HepG2 (cell line): ENCODE measurements around the gene SERINC1. TPM values are rescaled to one million over a fixed set of nuclear protein-coding genes. Genes with fewer than 3 reads are reported as not detected.

Experiments
- ATAC-seq: fragments of 200-7000 bp; cut with Tn5 transposase; 3 replicates; pipeline ENCODE4 v1.9.1; 2020; ENCODE audit warnings: mild to moderate bottlenecking, moderate library complexity
- BruUV-seq: library from RNA; stranded (reverse); fragments of 400-500 nt; replicated peaks from 2 replicates; lab custom pipeline; 2021; lab: Mats Ljungman, UMichigan
- CTCF ChIA-PET: fragments of 300-600 bp; formaldehyde crosslinking; extraction: SDS; loops from one replicate; lab custom pipeline; 2021; ENCODE audit warnings: low total read pairs, inconsistent platforms, low intra/inter-chr PET ratio; lab: Yijun Ruan, JAX
- POLR2A ChIA-PET: fragments of 350-600 bp; sonication (Branson Sonifier 250); formaldehyde crosslinking; loops from one replicate; lab custom pipeline; 2020; ENCODE audit warnings: antibody characterized with exemption, inconsistent platforms; lab: Yijun Ruan, JAX
- DNase-seq: peaks from one replicate; pipeline ENCODE4 v3.0.0-alpha.2; 2015; ENCODE audit warnings: low spot score
- FAIRE-seq: peaks from 3 replicates; lab custom pipeline; 2011; peaks lifted over from hg19 to GRCh38; lab: Jason Lieb, UNC
- H2AFZ ChIP-seq: one replicate; pipeline ENCODE4 v1.6.1; 2011; ENCODE audit warnings: low read length, inconsistent platforms
- H3K27ac ChIP-seq: fragments of 300-600 bp; 3 replicates; pipeline ENCODE4 v1.8.0; 2011; ENCODE audit warnings: mixed run types, mild to moderate bottlenecking, mixed read lengths, low read length, inconsistent platforms; ENCODE audit not compliant: insufficient read depth; ENCODE audit errors: extremely low read length
- H3K27me3 ChIP-seq, 2 experiments: fragments of 200-600 bp in 1 of 2; 2 replicates in 1 of 2; 3 replicates in 1 of 2; pipeline versions ENCODE4 v1.6.0 to v1.8.0; 2011; ENCODE audit warnings: low read length in 2 of 2, mild to moderate bottlenecking in 2 of 2, moderate library complexity in 2 of 2, inconsistent platforms in 1 of 2; ENCODE audit not compliant: insufficient read depth in 2 of 2, control insufficient read depth in 1 of 2
- H3K36me3 ChIP-seq, 2 experiments: fragments of 200-600 bp in 1 of 2; replicated peaks in 1 of 2; 2 replicates in 1 of 2; 3 replicates in 1 of 2; pipeline versions ENCODE4 v1.5.1 to v1.8.0; 2011; ENCODE audit warnings: low read length in 2 of 2, inconsistent platforms in 1 of 2; ENCODE audit not compliant: insufficient read depth in 2 of 2, control insufficient read depth in 1 of 2
- H3K4me1 ChIP-seq: 2 replicates; pipeline ENCODE4 v1.5.1; 2012; ENCODE audit warnings: low read length, inconsistent platforms; ENCODE audit not compliant: insufficient read depth
- H3K4me2 ChIP-seq: 2 replicates; pipeline ENCODE4 v1.6.0; 2011; ENCODE audit warnings: low read depth, low read length, inconsistent platforms
- H3K4me3 ChIP-seq, 3 experiments: fragments of 200-600 bp in 1 of 3; sonication (generic), shearing (Covaris generic) in 1 of 3; replicated peaks in 1 of 3; 2 replicates each; pipeline ENCODE4 v1.5.1; 2011 to 2016; ENCODE audit warnings: low read length in 3 of 3, inconsistent platforms in 2 of 3, low read depth in 2 of 3, mild to moderate bottlenecking in 2 of 3, control low read depth in 1 of 3, mixed read lengths in 1 of 3; ENCODE audit not compliant: insufficient read depth in 1 of 3
- H3K79me2 ChIP-seq: one replicate; pipeline ENCODE4 v1.6.1; 2011; ENCODE audit warnings: low read length, inconsistent platforms; ENCODE audit not compliant: insufficient read depth
- H3K9ac ChIP-seq: 2 replicates; pipeline ENCODE4 v1.6.0; 2011; ENCODE audit warnings: mild to moderate bottlenecking, low read depth, low read length, inconsistent platforms; ENCODE audit not compliant: insufficient read depth
- H3K9me3 ChIP-seq: 2 replicates; pipeline ENCODE4 v1.5.1; 2012; ENCODE audit warnings: mild to moderate bottlenecking, low read length
- H4K20me1 ChIP-seq: 2 replicates; pipeline ENCODE4 v1.6.0; 2011; ENCODE audit warnings: inconsistent platforms, mild to moderate bottlenecking, low read length, moderate library complexity; ENCODE audit not compliant: insufficient read depth
- ASH2L ChIP-seq: fragments of 300-600, 200-600 bp; sonication (generic); IDR thresholded peaks from 2 replicates; pipeline ENCODE4 v1.7.0; 2017; ENCODE audit warnings: low read depth, mild to moderate bottlenecking, moderate library complexity, mixed read lengths, low read length; ENCODE audit not compliant: insufficient read length
- BATF2 ChIP-seq: sonication (generic); formaldehyde crosslinking; IDR thresholded peaks from 2 replicates; pipeline ENCODE4 v1.8.0; 2022; ENCODE audit warnings: mild to moderate bottlenecking, missing genetic modification reagents, moderate library complexity
- DMAP1 ChIP-seq: IDR thresholded peaks from 2 replicates; pipeline ENCODE4 v1.6.1; 2016
- FLYWCH1 ChIP-seq: sonication (generic); formaldehyde crosslinking; IDR thresholded peaks from 2 replicates; pipeline ENCODE4 v1.8.1; 2023; ENCODE audit warnings: mild to moderate bottlenecking, missing genetic modification reagents
- KMT2A ChIP-seq: sonication (generic); formaldehyde crosslinking; IDR thresholded peaks from 2 replicates; pipeline ENCODE4 v1.4.0; 2020; ENCODE audit warnings: missing genetic modification reagents
- MED1 ChIP-seq: sonication (generic); formaldehyde crosslinking; IDR thresholded peaks from 2 replicates; pipeline ENCODE4 v1.4.0; 2020; ENCODE audit warnings: missing genetic modification reagents
- PAX8 ChIP-seq: sonication (generic); formaldehyde crosslinking; IDR thresholded peaks from 2 replicates; pipeline ENCODE4 v1.8.0; 2022; ENCODE audit warnings: mild to moderate bottlenecking, missing genetic modification reagents, borderline replicate concordance
- SAP130 ChIP-seq: IDR thresholded peaks from 2 replicates; pipeline ENCODE4 v1.6.1; 2016; ENCODE audit warnings: low read depth
- U2AF2 ChIP-seq: fragments of 200-400 bp; formaldehyde crosslinking; IDR thresholded peaks from 2 replicates; pipeline ENCODE4 v1.6.1; 2017; ENCODE audit warnings: low read depth, mild to moderate bottlenecking, low read length
- ZFAT ChIP-seq: sonication (generic); formaldehyde crosslinking; conservative IDR thresholded peaks from 2 replicates; pipeline ENCODE4 v1.8.1; 2023; ENCODE audit warnings: missing genetic modification reagents, inconsistent platforms
- ZFP82 ChIP-seq: sonication (generic); formaldehyde crosslinking; IDR thresholded peaks from 2 replicates; pipeline ENCODE4 v1.5.1; 2020; ENCODE audit warnings: mild to moderate bottlenecking, missing genetic modification reagents, borderline replicate concordance
- ZNF263 ChIP-seq: sonication (generic); formaldehyde crosslinking; IDR thresholded peaks from 2 replicates; pipeline ENCODE4 v1.4.0; 2020; ENCODE audit warnings: missing genetic modification reagents
- ZNF547 ChIP-seq: sonication (generic); formaldehyde crosslinking; IDR thresholded peaks from 2 replicates; pipeline ENCODE4 v1.5.1; 2020; ENCODE audit warnings: mild to moderate bottlenecking, missing genetic modification reagents
- ZNF563 ChIP-seq: sonication (generic); formaldehyde crosslinking; IDR thresholded peaks from 2 replicates; pipeline ENCODE4 v1.8.0; 2022; ENCODE audit warnings: mild to moderate bottlenecking, moderate library complexity, missing genetic modification reagents
- ZNF616 ChIP-seq: sonication (generic); formaldehyde crosslinking; IDR thresholded peaks from 2 replicates; pipeline ENCODE4 v1.5.0; 2020; ENCODE audit warnings: low read depth, mild to moderate bottlenecking, missing genetic modification reagents
- ZNF670 ChIP-seq: sonication (generic); formaldehyde crosslinking; IDR thresholded peaks from 2 replicates; pipeline ENCODE4 v1.8.0; 2022; ENCODE audit warnings: mild to moderate bottlenecking, missing genetic modification reagents, borderline replicate concordance
- ZNF770 ChIP-seq: sonication (generic); formaldehyde crosslinking; IDR thresholded peaks from 2 replicates; pipeline ENCODE4 v1.5.0; 2020; ENCODE audit warnings: mild to moderate bottlenecking, missing genetic modification reagents
- ZNF816 ChIP-seq: sonication (generic); formaldehyde crosslinking; IDR thresholded peaks from 2 replicates; pipeline ENCODE4 v1.8.0; 2022; ENCODE audit warnings: missing genetic modification reagents, mild to moderate bottlenecking, borderline replicate concordance
- WGBS: methylation state at CpG from one replicate; pipeline ENCODE4 v1.1.6; 2017; ENCODE audit warnings: low lambda C conversion rate; 5-methylcytosine and 5-hydroxymethylcytosine counted together
- in situ Hi-C: cut with HindIII; loops from 2 replicates; pipeline ENCODE4 v1.10.0; 2017; ENCODE audit warnings: low pct_unique_long_range_greater_than_20kb; ENCODE audit not compliant: extremely low pct_ligation_motif_present
- intact Hi-C: fragments of 100-400 bp; cut with micrococcal nuclease; formaldehyde crosslinking; loops from one replicate; pipeline ENCODE4 v1.10.0; 2022; ENCODE audit not compliant: unreplicated experiment
- polyA plus RNA-seq, 8 experiments: library from polyadenylated mRNA; depleted of rRNA in 3 of 8; stranded (reverse) in 7 of 8; unstranded in 1 of 8; fragments of >200 nt; fragmentation: Illumina TruSeq in 4 of 8; extraction: Trizol in 4 of 8; gene quantifications; 2 replicates each; pipeline versions ENCODE4 v1.2.1 to v1.2.3, GENCODE V29; 2011 to 2016; ENCODE audit warnings: low read depth in 4 of 8, missing spikeins in 1 of 8, mixed read lengths in 1 of 8; ENCODE audit not compliant: insufficient read depth in 1 of 8
- total RNA-seq, 5 experiments: library from RNA; depleted of rRNA; stranded (reverse); fragments of >200 nt; fragmentation: Illumina TruSeq; extraction: Trizol; gene quantifications; 2 replicates each; pipeline ENCODE4 v1.2.3, GENCODE V29; 2016; ENCODE audit warnings: low read depth in 1 of 5
- TF ChIP-seq, protein P1 (sequence below): sonication (generic); formaldehyde crosslinking; IDR thresholded peaks from 2 replicates; pipeline ENCODE4 v1.5.1; 2020; ENCODE audit warnings: missing genetic modification reagents, mild to moderate bottlenecking, borderline replicate concordance
- TF ChIP-seq, protein P2 (sequence below): sonication (generic); formaldehyde crosslinking; IDR thresholded peaks from 2 replicates; pipeline ENCODE4 v1.4.0; 2020; ENCODE audit warnings: missing genetic modification reagents

The SERINC1 gene
- total and polyA plus RNA-seq, 2 of the 13 experiments (the other 11 are each of a cell fraction or from before 2014, with no cell fraction given), result 93.5 to 112 TPM

DNA sequence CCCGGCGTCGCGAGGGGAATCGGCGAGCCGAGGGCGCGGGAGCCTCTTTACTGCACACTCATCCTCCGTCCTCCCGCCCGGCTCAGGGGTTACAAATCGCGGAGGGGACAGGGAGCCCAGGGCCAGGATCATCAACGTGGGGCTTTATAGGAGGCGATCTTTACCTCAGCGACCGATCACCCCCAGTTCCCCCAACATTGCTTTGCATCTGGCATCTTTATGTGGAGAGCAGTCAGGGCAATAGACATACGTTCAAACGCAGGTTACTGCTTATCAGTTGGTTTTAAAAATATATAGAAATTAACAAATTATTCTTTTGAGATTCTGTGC, 71.5 kb downstream of the SERINC1 start:
- DNase-seq (peak; percentile 4), FAIRE-seq (no peak), ATAC-seq (peak; percentile 57)
- H3K36me3 ChIP-seq, result no peaks in the 10 kb centered on the region; a peak in 1 of 5 replicates
- under 1% methylated on average over 20 of the region's 20 CpGs for WGBS
- H3K9ac ChIP-seq, result peak overlapping the region; percentile 96
- H4K20me1 ChIP-seq, result peaks cover 6% of the 10 kb centered on the region; the same call in 1 of the 2 replicates
- H3K4me2 ChIP-seq, result peak overlapping the region; percentile 79
- peaks cover 0 to 2% of the 10 kb centered on the region in 2 experiments; a peak in 1 of 5 replicates for H3K27me3 ChIP-seq
- H3K4me1 ChIP-seq, result peaks cover 37% of the 10 kb centered on the region
- peak overlapping the region; percentile 65 to 100 (median 97) for H3K4me3 ChIP-seq
- ChIA-PET POLR2A (interaction anchor here (1.4 to 1.5 kb wide), 3 partner anchors 12 to 389 kb away, joined by 4 to 10 read pairs (median 4); partner anchors contain the start of genes SERINC1 and SMPDL3A), CTCF (no interaction called here)
- BruUV-seq, result no TSS peak
- in situ Hi-C loops, result no loop called here
- H3K9me3 ChIP-seq, result no peaks in the 10 kb centered on the region
- H3K27ac ChIP-seq, result peak overlapping the region; percentile 88
- H3K79me2 ChIP-seq, result peaks cover 56% of the 10 kb centered on the region
- no peak overlapping the region for H2AFZ ChIP-seq
- intact Hi-C loops, result no loop called here
- TF ChIP-seq ZNF263 (CRISPR knock-in tag) (peak; percentile 77), ZNF616 (0 out of 2 replicates have a peak, but pooled peaks have one; percentile 7), ASH2L (peak; percentile 2), MED1 (CRISPR knock-in tag) (0 out of 2 replicates have a peak, but pooled peaks have one; percentile 4), PAX8 (CRISPR knock-in tag) (no peak), ZNF816 (CRISPR knock-in tag) (0 out of 2 replicates have a peak, but pooled peaks have one; percentile 11), FLYWCH1 (CRISPR knock-in tag) (0 out of 2 replicates have a peak, but pooled peaks have one; percentile 22), SAP130 (CRISPR knock-in tag) (peak; percentile 6; the same call in 1 of the 2 replicates), BATF2 (CRISPR knock-in tag) (0 out of 2 replicates have a peak, but pooled peaks have one; percentile 12), DMAP1 (CRISPR knock-in tag) (no peak), KMT2A (CRISPR knock-in tag) (0 out of 2 replicates have a peak, but pooled peaks have one; percentile 33), ZNF670 (0 out of 2 replicates have a peak, but pooled peaks have one; percentile 13), ZNF547 (CRISPR knock-in tag) (no peak), ZFAT (peak; percentile 32; the same call in 1 of the 2 replicates), U2AF2 (no peak), ZNF563 (CRISPR knock-in tag) (0 out of 2 replicates have a peak, but pooled peaks have one; percentile 14), ZFP82 (CRISPR knock-in tag) (0 out of 2 replicates have a peak, but pooled peaks have one; percentile 59), ZNF770 (CRISPR knock-in tag) (0 out of 2 replicates have a peak, but pooled peaks have one; percentile 1)
- TF ChIP-seq, protein P1, sequence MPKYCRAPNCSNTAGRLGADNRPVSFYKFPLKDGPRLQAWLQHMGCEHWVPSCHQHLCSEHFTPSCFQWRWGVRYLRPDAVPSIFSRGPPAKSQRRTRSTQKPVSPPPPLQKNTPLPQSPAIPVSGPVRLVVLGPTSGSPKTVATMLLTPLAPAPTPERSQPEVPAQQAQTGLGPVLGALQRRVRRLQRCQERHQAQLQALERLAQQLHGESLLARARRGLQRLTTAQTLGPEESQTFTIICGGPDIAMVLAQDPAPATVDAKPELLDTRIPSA (CRISPR knock-in tag), result 0 out of 2 replicates have a peak, but pooled peaks have one; percentile 12
- TF ChIP-seq, protein P2, sequence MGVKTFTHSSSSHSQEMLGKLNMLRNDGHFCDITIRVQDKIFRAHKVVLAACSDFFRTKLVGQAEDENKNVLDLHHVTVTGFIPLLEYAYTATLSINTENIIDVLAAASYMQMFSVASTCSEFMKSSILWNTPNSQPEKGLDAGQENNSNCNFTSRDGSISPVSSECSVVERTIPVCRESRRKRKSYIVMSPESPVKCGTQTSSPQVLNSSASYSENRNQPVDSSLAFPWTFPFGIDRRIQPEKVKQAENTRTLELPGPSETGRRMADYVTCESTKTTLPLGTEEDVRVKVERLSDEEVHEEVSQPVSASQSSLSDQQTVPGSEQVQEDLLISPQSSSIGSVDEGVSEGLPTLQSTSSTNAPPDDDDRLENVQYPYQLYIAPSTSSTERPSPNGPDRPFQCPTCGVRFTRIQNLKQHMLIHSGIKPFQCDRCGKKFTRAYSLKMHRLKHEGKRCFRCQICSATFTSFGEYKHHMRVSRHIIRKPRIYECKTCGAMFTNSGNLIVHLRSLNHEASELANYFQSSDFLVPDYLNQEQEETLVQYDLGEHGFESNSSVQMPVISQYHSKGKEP (CRISPR knock-in tag), result 0 out of 2 replicates have a peak, but pooled peaks have one; percentile 4
